ENCODE data around the gene TMEM258. TPM values are rescaled to one million over a fixed set of nuclear protein-coding genes. Genes with fewer than 3 reads are reported as not detected.

The TMEM258 gene
- polyA plus RNA-seq, 1 of the 3 experiments (the other 2 are of a cell fraction) = 454 TPM

DNA sequence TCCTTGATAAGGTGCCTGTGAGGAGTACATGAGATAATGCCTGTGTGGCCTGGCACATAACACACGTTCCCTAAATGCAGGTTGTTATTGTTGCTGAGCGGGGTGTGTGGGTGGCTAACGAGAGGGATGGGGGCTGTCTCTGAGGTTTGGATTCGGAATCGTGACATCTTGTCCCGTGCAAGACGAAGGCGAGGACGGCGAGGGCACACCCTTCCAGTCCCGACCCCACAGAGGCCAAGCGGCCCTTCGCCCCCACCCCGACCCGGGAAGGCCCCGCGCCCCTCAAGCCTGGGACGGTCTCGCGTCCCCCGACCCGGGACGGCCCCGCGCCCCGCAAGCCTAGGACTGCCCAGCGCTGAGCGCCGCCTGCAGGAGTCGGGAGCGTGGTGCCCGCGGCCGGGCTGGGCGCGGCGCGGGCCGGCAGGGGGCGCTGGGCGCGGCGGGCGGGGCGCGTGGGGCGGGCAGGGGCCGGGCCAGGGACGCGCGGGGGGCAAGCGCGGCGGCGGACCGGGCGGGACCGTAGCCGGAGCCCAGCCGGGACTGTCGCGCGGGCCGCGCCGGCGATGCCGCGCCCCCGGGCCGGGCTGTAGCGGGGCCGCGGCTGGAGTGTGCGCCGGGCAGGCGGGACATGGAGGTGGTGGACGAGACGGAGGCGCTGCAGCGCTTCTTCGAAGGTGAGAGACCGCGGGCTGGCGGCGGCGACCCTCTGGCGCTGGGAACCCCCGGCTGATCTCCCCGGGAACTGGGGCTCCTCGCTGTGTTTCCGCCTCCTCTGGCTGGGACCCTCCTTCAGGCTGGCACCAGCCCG, 40.1 kb downstream of the TMEM258 start, which contains the start of gene MYRF (continued):
- TF ChIP-seq NRF1 (IDR thresholded peaks at IDR 0.05; ENCODE audit: low read depth, low read length) = no peak
- no peak for TF ChIP-seq RFX5 (IDR thresholded peaks at IDR 0.05; ENCODE audit: low read length)
- TF ChIP-seq TCF12 (IDR thresholded peaks at IDR 0.05) = no peak
- TF ChIP-seq GABPA (IDR thresholded peaks at IDR 0.05; ENCODE audit: low read depth) = no peak
- no peak for TF ChIP-seq MEF2A (IDR thresholded peaks at IDR 0.05; ENCODE audit: borderline replicate concordance, low read depth)
- TF ChIP-seq TEAD4 (IDR thresholded peaks at IDR 0.05; ENCODE audit: borderline replicate concordance, insufficient read depth) = no peak
- TF ChIP-seq FOXM1 (IDR thresholded peaks at IDR 0.05; ENCODE audit: low read depth) = no peak

DNA sequence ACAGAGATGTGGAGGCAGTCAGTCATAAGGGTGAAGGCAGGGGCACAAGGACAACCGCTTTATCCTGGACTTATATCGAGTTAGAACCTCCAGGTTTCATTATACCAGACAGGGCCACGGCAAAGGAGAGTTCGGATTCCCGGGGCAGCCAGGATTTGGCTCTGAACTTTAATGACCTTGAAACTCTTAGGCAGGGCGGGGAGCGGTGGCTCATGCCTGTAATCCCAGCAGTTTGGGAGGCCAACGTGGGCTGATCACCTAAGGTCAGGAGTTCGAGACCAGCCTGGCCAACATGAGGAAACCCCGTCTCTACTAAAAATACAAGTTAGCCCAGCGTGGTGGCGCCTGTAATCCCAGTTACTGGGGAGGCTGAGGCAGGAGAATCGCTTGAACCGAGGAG, 41.0 kb downstream of the TMEM258 start:
- DNase-seq = no peak
- Histone ChIP-seq H3K36me3 (replicated peaks in 1 of 2; ENCODE audit: control insufficient read depth in 1 of 2, insufficient read depth in 2 of 2, low read length in 1 of 2) (no peaks in the 10 kb centered on the region), H3K79me2 (ENCODE audit: insufficient read depth) (no peaks in the 10 kb centered on the region), H3F3A (replicated peaks; ENCODE audit: insufficient read depth) (no peaks in the 10 kb centered on the region), H3K9ac (no peak overlapping the region), H3K27me3 (ENCODE audit: insufficient read depth) (no peaks in the 10 kb centered on the region), H3K4me1 (ENCODE audit: control insufficient read depth in 1 of 2, insufficient read depth in 2 of 2, low read depth in 1 of 2, low read length in 1 of 2) (peaks cover 5 to 18% of the 10 kb centered on the region in 2 experiments; a peak in 2 of 4 replicates), H2AFZ (ENCODE audit: low read depth) (no peak overlapping the region), H3K9me3 (no peaks in the 10 kb centered on the region), H3K4me3 (ENCODE audit: low read depth in 2 of 2, low read length in 1 of 2) (no peak overlapping the region), H3K27ac (ENCODE audit: low read depth in 2 of 2, low read length in 1 of 2) (no peak overlapping the region), H3K9me2 (no peaks in the 10 kb centered on the region), H4K20me1 (ENCODE audit: insufficient read depth) (no peaks in the 10 kb centered on the region), H3K4me2 (no peak overlapping the region)
- CTCF ChIA-PET = interaction anchor here (0.6 to 9.1 kb wide), 13 partner anchors 8 to 356 kb away, joined by 3 to 285 read pairs (median 5); partner anchors contain the start of genes FEN1 and TMEM258
- TF ChIP-seq, protein P1, sequence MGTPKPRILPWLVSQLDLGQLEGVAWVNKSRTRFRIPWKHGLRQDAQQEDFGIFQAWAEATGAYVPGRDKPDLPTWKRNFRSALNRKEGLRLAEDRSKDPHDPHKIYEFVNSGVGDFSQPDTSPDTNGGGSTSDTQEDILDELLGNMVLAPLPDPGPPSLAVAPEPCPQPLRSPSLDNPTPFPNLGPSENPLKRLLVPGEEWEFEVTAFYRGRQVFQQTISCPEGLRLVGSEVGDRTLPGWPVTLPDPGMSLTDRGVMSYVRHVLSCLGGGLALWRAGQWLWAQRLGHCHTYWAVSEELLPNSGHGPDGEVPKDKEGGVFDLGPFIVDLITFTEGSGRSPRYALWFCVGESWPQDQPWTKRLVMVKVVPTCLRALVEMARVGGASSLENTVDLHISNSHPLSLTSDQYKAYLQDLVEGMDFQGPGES (IDR thresholded peaks at IDR 0.05; ENCODE audit: low read depth, low read length) = no peak
- no peak for TF ChIP-seq ELF1 (IDR thresholded peaks at IDR 0.05)
- POLR2A ChIA-PET = no interaction called here
- WGBS (ENCODE audit: low lambda C conversion rate) = 84% methylated on average over 14 of the region's 14 CpGs

DNA sequence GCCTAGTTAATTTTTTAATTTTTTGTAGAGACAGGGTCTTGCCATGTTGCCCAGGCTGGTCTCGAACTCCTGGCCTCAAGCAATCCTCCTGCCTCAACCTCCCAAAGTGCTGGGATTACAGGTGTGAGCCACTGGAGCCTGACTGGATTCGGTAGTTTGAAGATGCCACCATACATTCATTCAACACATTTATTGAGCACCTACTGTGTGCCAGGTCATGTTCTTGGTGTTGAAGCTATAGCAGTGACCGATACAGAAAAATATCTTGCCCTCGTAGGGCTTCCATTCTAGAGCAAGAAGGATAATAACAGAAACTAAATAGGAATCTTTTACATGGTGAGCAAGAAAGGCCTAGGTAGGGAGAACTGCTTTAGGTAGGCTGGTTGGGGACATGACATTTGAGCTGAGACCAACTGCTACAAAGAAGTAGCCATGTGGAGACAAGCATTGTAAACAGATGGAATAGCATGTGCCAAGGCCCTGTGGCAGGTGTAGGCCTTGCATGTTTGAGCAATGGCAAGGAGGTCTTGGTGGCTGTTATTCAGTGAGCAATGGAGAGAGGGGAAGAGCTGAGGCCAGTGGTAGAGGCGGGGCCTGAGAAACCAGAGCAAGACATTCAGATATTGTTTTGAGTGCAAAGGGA, 41.6 kb downstream of the TMEM258 start:
- Histone ChIP-seq H3K9me2 (no peaks in the 10 kb centered on the region), H3K4me3 (ENCODE audit: low read depth in 2 of 2, low read length in 1 of 2) (no peak overlapping the region), H4K20me1 (ENCODE audit: insufficient read depth) (no peaks in the 10 kb centered on the region), H2AFZ (ENCODE audit: low read depth) (no peak overlapping the region), H3K9me3 (no peaks in the 10 kb centered on the region), H3K9ac (no peak overlapping the region), H3K27me3 (ENCODE audit: insufficient read depth) (no peaks in the 10 kb centered on the region), H3K79me2 (ENCODE audit: insufficient read depth) (no peaks in the 10 kb centered on the region), H3F3A (replicated peaks; ENCODE audit: insufficient read depth) (no peaks in the 10 kb centered on the region), H3K4me2 (no peak overlapping the region), H3K4me1 (ENCODE audit: control insufficient read depth in 1 of 2, insufficient read depth in 2 of 2, low read depth in 1 of 2, low read length in 1 of 2) (peaks cover 0 to 18% of the 10 kb centered on the region in 2 experiments; a peak in 1 of 4 replicates), H3K36me3 (replicated peaks in 1 of 2; ENCODE audit: control insufficient read depth in 1 of 2, insufficient read depth in 2 of 2, low read length in 1 of 2) (no peaks in the 10 kb centered on the region), H3K27ac (ENCODE audit: low read depth in 2 of 2, low read length in 1 of 2) (no peak overlapping the region)
- CTCF ChIA-PET = interaction anchor here (1.0 to 9.1 kb wide), 12 partner anchors 11 to 357 kb away, joined by 3 to 285 read pairs (median 6); partner anchors contain the start of genes FEN1 and TMEM258
- WGBS (ENCODE audit: low lambda C conversion rate) = 88% methylated on average over 5 of the region's 5 CpGs
- no peak for DNase-seq
- POLR2A ChIA-PET = no interaction called here
- TF ChIP-seq, protein P2, sequence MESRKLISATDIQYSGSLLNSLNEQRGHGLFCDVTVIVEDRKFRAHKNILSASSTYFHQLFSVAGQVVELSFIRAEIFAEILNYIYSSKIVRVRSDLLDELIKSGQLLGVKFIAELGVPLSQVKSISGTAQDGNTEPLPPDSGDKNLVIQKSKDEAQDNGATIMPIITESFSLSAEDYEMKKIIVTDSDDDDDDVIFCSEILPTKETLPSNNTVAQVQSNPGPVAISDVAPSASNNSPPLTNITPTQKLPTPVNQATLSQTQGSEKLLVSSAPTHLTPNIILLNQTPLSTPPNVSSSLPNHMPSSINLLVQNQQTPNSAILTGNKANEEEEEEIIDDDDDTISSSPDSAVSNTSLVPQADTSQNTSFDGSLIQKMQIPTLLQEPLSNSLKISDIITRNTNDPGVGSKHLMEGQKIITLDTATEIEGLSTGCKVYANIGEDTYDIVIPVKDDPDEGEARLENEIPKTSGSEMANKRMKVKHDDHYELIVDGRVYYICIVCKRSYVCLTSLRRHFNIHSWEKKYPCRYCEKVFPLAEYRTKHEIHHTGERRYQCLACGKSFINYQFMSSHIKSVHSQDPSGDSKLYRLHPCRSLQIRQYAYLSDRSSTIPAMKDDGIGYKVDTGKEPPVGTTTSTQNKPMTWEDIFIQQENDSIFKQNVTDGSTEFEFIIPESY (IDR thresholded peaks at IDR 0.05; ENCODE audit: borderline replicate concordance, low read depth) = no peak
- no peak for TF ChIP-seq RFX5 (IDR thresholded peaks at IDR 0.05; ENCODE audit: low read length)
- no peak for TF ChIP-seq RXRA (IDR thresholded peaks at IDR 0.05; ENCODE audit: borderline replicate concordance, low read depth)
- TF ChIP-seq, protein P3, sequence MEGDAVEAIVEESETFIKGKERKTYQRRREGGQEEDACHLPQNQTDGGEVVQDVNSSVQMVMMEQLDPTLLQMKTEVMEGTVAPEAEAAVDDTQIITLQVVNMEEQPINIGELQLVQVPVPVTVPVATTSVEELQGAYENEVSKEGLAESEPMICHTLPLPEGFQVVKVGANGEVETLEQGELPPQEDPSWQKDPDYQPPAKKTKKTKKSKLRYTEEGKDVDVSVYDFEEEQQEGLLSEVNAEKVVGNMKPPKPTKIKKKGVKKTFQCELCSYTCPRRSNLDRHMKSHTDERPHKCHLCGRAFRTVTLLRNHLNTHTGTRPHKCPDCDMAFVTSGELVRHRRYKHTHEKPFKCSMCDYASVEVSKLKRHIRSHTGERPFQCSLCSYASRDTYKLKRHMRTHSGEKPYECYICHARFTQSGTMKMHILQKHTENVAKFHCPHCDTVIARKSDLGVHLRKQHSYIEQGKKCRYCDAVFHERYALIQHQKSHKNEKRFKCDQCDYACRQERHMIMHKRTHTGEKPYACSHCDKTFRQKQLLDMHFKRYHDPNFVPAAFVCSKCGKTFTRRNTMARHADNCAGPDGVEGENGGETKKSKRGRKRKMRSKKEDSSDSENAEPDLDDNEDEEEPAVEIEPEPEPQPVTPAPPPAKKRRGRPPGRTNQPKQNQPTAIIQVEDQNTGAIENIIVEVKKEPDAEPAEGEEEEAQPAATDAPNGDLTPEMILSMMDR (IDR thresholded peaks at IDR 0.05) = no peak
- no peak for TF ChIP-seq GATA2 (CRISPR knock-in tag; IDR thresholded peaks at IDR 0.05)
- no peak for TF ChIP-seq ELF1 (IDR thresholded peaks at IDR 0.05)
- no peak for TF ChIP-seq JUND (IDR thresholded peaks at IDR 0.05)
- TF ChIP-seq NRF1 (IDR thresholded peaks at IDR 0.05; ENCODE audit: low read depth, low read length) = no peak
- TF ChIP-seq, protein P4, sequence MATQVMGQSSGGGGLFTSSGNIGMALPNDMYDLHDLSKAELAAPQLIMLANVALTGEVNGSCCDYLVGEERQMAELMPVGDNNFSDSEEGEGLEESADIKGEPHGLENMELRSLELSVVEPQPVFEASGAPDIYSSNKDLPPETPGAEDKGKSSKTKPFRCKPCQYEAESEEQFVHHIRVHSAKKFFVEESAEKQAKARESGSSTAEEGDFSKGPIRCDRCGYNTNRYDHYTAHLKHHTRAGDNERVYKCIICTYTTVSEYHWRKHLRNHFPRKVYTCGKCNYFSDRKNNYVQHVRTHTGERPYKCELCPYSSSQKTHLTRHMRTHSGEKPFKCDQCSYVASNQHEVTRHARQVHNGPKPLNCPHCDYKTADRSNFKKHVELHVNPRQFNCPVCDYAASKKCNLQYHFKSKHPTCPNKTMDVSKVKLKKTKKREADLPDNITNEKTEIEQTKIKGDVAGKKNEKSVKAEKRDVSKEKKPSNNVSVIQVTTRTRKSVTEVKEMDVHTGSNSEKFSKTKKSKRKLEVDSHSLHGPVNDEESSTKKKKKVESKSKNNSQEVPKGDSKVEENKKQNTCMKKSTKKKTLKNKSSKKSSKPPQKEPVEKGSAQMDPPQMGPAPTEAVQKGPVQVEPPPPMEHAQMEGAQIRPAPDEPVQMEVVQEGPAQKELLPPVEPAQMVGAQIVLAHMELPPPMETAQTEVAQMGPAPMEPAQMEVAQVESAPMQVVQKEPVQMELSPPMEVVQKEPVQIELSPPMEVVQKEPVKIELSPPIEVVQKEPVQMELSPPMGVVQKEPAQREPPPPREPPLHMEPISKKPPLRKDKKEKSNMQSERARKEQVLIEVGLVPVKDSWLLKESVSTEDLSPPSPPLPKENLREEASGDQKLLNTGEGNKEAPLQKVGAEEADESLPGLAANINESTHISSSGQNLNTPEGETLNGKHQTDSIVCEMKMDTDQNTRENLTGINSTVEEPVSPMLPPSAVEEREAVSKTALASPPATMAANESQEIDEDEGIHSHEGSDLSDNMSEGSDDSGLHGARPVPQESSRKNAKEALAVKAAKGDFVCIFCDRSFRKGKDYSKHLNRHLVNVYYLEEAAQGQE (IDR thresholded peaks at IDR 0.05; ENCODE audit: low read depth, low read length) = no peak

All from SK-N-SH (cell line).